Measurements from ENCODE around the gene TPH2. TPM values are rescaled to one million over a fixed set of nuclear protein-coding genes. Genes with fewer than 3 reads are reported as not detected.

Gene TPH2
- polyA plus RNA-seq, 1 donor (not counting 4 experiments of a cell fraction or from before 2014, with no cell fraction given) = not detected

DNA sequence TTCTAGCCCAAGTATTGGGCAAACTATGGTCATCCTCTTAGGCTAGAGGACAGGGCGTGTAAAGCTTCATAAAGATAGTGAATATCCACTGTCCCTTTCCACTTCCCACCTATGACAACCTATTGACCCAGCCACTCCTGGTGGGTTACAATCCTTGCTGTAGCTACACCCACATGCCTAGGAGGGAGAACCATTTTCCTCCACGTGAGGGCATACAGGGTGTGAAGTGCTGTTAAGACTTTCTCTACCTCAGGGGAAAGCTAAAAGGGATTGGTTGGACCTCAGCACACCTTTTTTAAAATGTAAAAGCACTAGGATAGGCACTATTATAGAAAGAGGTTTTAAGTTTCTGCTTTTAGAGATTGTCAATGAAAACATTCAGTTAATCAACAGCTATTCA is 124.4 kb downstream of the TPH2 start:
- no peak overlapping the region for H3K4me3 ChIP-seq (ENCODE audit: control insufficient read depth in 2 of 3, extremely low read depth in 1 of 3, insufficient read depth in 2 of 3, low read depth in 1 of 3, low read length in 3 of 3)
- no peak overlapping the region for H2AFZ ChIP-seq (ENCODE audit: control insufficient read depth, low read length)
- H3K27me3 ChIP-seq (ENCODE audit: control insufficient read depth, extremely low read depth, insufficient read depth, low read length) = no peaks in the 10 kb centered on the region
- TF ChIP-seq EZH2 (IDR thresholded peaks at IDR 0.05; ENCODE audit: low read length) (no peak), CTCF (optimal IDR thresholded peaks at IDR 0.05 in 1 of 3, IDR thresholded peaks at IDR 0.05 in 1 of 3, conservative IDR thresholded peaks at IDR 0.05 in 1 of 3; ENCODE audit: extremely low read depth in 1 of 3, insufficient read depth in 2 of 3, low read length in 3 of 3) (no peak)
- no peak overlapping the region for H3K9ac ChIP-seq (ENCODE audit: control insufficient read depth, extremely low read depth, insufficient read depth, low read length)
- dilution Hi-C loops (cut with MboI; ENCODE audit: extremely low pct_ligation_motif_present, low sequenced_read_pairs) = no loop called here
- H3K9me3 ChIP-seq (ENCODE audit: control insufficient read depth, low read depth, low read length) = no peaks in the 10 kb centered on the region
- no peaks in the 10 kb centered on the region for H3K79me2 ChIP-seq (ENCODE audit: control insufficient read depth, insufficient read depth, low read length)
- no peaks in the 10 kb centered on the region for H4K20me1 ChIP-seq (ENCODE audit: control insufficient read depth, extremely low read depth, insufficient read depth, low read length)
- no peak overlapping the region for H3K4me2 ChIP-seq (ENCODE audit: control insufficient read depth, extremely low read depth, insufficient read depth, low read depth, low read length)
- FAIRE-seq (no peak), DNase-seq (ENCODE audit: low read depth, low spot score) (no peak)
- H3K27ac ChIP-seq (ENCODE audit: control insufficient read depth, insufficient read depth, low read length) = no peak overlapping the region
- H3K9me1 ChIP-seq (ENCODE audit: control insufficient read depth, extremely low read depth, insufficient read depth, low read length) = no peaks in the 10 kb centered on the region
- H3K36me3 ChIP-seq (ENCODE audit: control insufficient read depth in 2 of 2, extremely low read depth in 1 of 2, insufficient read depth in 2 of 2, low read length in 2 of 2) = no peaks in the 10 kb centered on the region
- no peaks in the 10 kb centered on the region for H3K4me1 ChIP-seq (ENCODE audit: control insufficient read depth, extremely low read depth, insufficient read depth, low read length)

DNA sequence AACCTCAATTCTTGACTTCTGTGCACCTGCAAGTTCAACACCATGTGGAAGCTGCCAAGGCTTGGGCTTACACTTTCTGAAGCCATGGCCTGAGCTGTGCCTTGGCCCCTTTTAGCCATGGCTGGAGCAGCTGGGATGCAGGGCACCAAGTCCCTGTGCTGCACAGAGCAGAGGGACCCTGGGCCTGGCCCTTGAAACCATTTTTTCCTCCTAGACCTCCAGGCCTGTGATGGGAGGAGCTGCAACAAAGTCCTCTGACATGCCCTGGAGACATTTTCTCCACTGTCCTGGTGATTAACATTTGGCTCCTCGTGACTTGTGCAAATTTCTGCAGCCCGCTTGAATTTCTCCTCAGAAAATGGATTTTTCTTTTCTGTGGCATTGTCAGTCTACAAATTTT is 132.4 kb downstream of the TPH2 start:
- dilution Hi-C loops (cut with MboI; ENCODE audit: extremely low pct_ligation_motif_present, low sequenced_read_pairs) = no loop called here
- Histone ChIP-seq H3K36me3 (ENCODE audit: control insufficient read depth in 2 of 2, extremely low read depth in 1 of 2, insufficient read depth in 2 of 2, low read length in 2 of 2) (no peaks in the 10 kb centered on the region), H3K4me3 (ENCODE audit: control insufficient read depth in 2 of 3, extremely low read depth in 1 of 3, insufficient read depth in 2 of 3, low read depth in 1 of 3, low read length in 3 of 3) (no peak overlapping the region), H3K27me3 (ENCODE audit: control insufficient read depth, extremely low read depth, insufficient read depth, low read length) (no peaks in the 10 kb centered on the region), H3K9me3 (ENCODE audit: control insufficient read depth, low read depth, low read length) (no peaks in the 10 kb centered on the region), H4K20me1 (ENCODE audit: control insufficient read depth, extremely low read depth, insufficient read depth, low read length) (no peaks in the 10 kb centered on the region), H3K27ac (ENCODE audit: control insufficient read depth, insufficient read depth, low read length) (no peak overlapping the region), H3K4me1 (ENCODE audit: control insufficient read depth, extremely low read depth, insufficient read depth, low read length) (no peaks in the 10 kb centered on the region), H3K9me1 (ENCODE audit: control insufficient read depth, extremely low read depth, insufficient read depth, low read length) (no peaks in the 10 kb centered on the region), H3K4me2 (ENCODE audit: control insufficient read depth, extremely low read depth, insufficient read depth, low read depth, low read length) (no peak overlapping the region), H3K9ac (ENCODE audit: control insufficient read depth, extremely low read depth, insufficient read depth, low read length) (no peak overlapping the region), H2AFZ (ENCODE audit: control insufficient read depth, low read length) (no peak overlapping the region), H3K79me2 (ENCODE audit: control insufficient read depth, insufficient read depth, low read length) (no peaks in the 10 kb centered on the region)
- DNase-seq (ENCODE audit: low read depth, low spot score) (no peak), FAIRE-seq (no peak)
- TF ChIP-seq EZH2 (IDR thresholded peaks at IDR 0.05; ENCODE audit: low read length) (no peak), CTCF (optimal IDR thresholded peaks at IDR 0.05 in 1 of 3, IDR thresholded peaks at IDR 0.05 in 1 of 3, conservative IDR thresholded peaks at IDR 0.05 in 1 of 3; ENCODE audit: extremely low read depth in 1 of 3, insufficient read depth in 2 of 3, low read length in 3 of 3) (no peak)

Measured in keratinocyte (primary cell).